K562 (cell line): ENCODE results near the gene NAP1L4. TPM values are rescaled to one million over a fixed set of nuclear protein-coding genes. Genes with fewer than 3 reads are reported as not detected.

ENCODE experiments used
- BHLHE40 ChIP-seq: IDR thresholded peaks from 2 replicates; pipeline ENCODE4 v1.6.1; 2011; ENCODE audit warnings: low read length, improper control_type of control experiment
- CHD1 ChIP-seq: fragments of 200-600 bp; sonication (generic); IDR thresholded peaks from one replicate; pipeline ENCODE4 v1.6.1; 2012; ENCODE audit warnings: mild to moderate bottlenecking, moderate library complexity, low read length, inconsistent platforms
- ETV5 ChIP-seq: sonication (generic); formaldehyde crosslinking; IDR thresholded peaks from 2 replicates; pipeline ENCODE4 v1.4.0; 2020; ENCODE audit warnings: low read depth, mild to moderate bottlenecking, missing genetic modification reagents
- IFI16 ChIP-seq: fragments of 250-450 bp; sonication (Bioruptor Pico); IDR thresholded peaks from 2 replicates; pipeline ENCODE4 v2.1.2; 2022; ENCODE audit warnings: mild to moderate bottlenecking, inconsistent platforms
- JUN ChIP-seq, 2 experiments: sonication (generic) in 1 of 2; formaldehyde crosslinking in 1 of 2; IDR thresholded peaks; 2 replicates each; pipeline versions ENCODE4 v1.6.1 to v1.8.0; 2012 to 2022; ENCODE audit warnings: borderline replicate concordance in 2 of 2, mild to moderate bottlenecking in 2 of 2, improper control_type of control experiment in 1 of 2, low read depth in 1 of 2, low read length in 1 of 2, missing genetic modification reagents in 1 of 2
- L3MBTL2 ChIP-seq: fragments of 450-650 bp; IDR thresholded peaks from 2 replicates; pipeline ENCODE4 v1.6.1; 2016; ENCODE audit warnings: mild to moderate bottlenecking, moderate library complexity
- MAX ChIP-seq: sonication (generic); formaldehyde crosslinking; IDR thresholded peaks from 2 replicates; pipeline ENCODE4 v1.9.0; 2022; ENCODE audit warnings: mild to moderate bottlenecking, missing genetic modification reagents
- MYNN ChIP-seq, 2 experiments: sonication (generic); formaldehyde crosslinking in 1 of 2; IDR thresholded peaks; 2 replicates each; pipeline versions ENCODE4 v1.5.0 to v1.6.1; 2016 to 2020; ENCODE audit warnings: antibody characterized with exemption in 1 of 2, missing genetic modification reagents in 1 of 2
- PKNOX1 ChIP-seq: fragments of 450-650 bp; IDR thresholded peaks from 2 replicates; pipeline ENCODE4 v1.6.1; 2016
- RFX7 ChIP-seq: fragments of 250-450 bp; sonication (Bioruptor Pico); IDR thresholded peaks from 2 replicates; pipeline ENCODE4 v1.5.1; 2021; ENCODE audit warnings: mild to moderate bottlenecking
- SMAD1 ChIP-seq: fragments of 150-350 bp; IDR thresholded peaks from 2 replicates; pipeline ENCODE4 v1.6.1; 2014; ENCODE audit warnings: low read length, low read depth; ENCODE audit not compliant: partially characterized antibody
- SRSF1 ChIP-seq: fragments of 200-400 bp; formaldehyde crosslinking; IDR thresholded peaks from 2 replicates; pipeline ENCODE4 v1.6.1; 2017; ENCODE audit warnings: mild to moderate bottlenecking, low read depth, low read length, moderate library complexity
- STAG1 ChIP-seq: sonication (generic); formaldehyde crosslinking; IDR thresholded peaks from 2 replicates; pipeline ENCODE4 v1.5.0; 2020; ENCODE audit warnings: missing genetic modification reagents, borderline replicate concordance
- TRIM24 ChIP-seq, 2 experiments: fragments of 450-650 bp; IDR thresholded peaks; 2 replicates each; pipeline ENCODE4 v1.6.1; 2016
- ZBTB12 ChIP-seq: fragments of 250-450 bp; sonication (Bioruptor Pico); IDR thresholded peaks from 2 replicates; pipeline ENCODE4 v1.4.0; 2020
- ZNF609 ChIP-seq: sonication (generic); formaldehyde crosslinking; IDR thresholded peaks from 2 replicates; pipeline ENCODE4 v1.8.1; 2023; ENCODE audit warnings: missing genetic modification reagents, mild to moderate bottlenecking, borderline replicate concordance
- ZNF79 ChIP-seq: fragments of 250-450 bp; sonication (Bioruptor Pico); IDR thresholded peaks from 2 replicates; pipeline ENCODE4 v1.4.0; 2020; ENCODE audit warnings: low read depth, mild to moderate bottlenecking, moderate library complexity
- ZNF830 ChIP-seq: fragments of 250-450 bp; sonication (Bioruptor Pico); IDR thresholded peaks from 2 replicates; pipeline ENCODE4 v1.5.0; 2021; ENCODE audit warnings: mild to moderate bottlenecking
- polyA plus RNA-seq, 8 experiments: library from polyadenylated mRNA; depleted of rRNA in 4 of 8; stranded (reverse) in 5 of 8; unstranded in 3 of 8; fragments of >200 nt; fragmentation: Nextera tagmentation in 2 of 8; fragmentation: Illumina TruSeq in 1 of 8; extraction: Ambion mirVana in 2 of 8; extraction: Trizol in 1 of 8; gene quantifications; 2 replicates each; pipeline versions ENCODE4 v1.2.1 to v1.2.3, GENCODE V29; 2011 to 2014; ENCODE audit warnings: inconsistent platforms in 1 of 8, missing spikeins in 1 of 8
- total RNA-seq, 7 experiments: library from RNA; depleted of rRNA in 6 of 7; stranded (reverse); fragments of >200 nt in 6 of 7; fragmentation: Illumina TruSeq in 2 of 7; extraction: Trizol in 2 of 7; gene quantifications; 2 replicates each; pipeline versions ENCODE4 v1.2.1 to v1.2.3, GENCODE V29; 2011 to 2021; ENCODE audit warnings: low replicate concordance in 1 of 7
- TF ChIP-seq, protein P1 (sequence below): sonication (generic); formaldehyde crosslinking; IDR thresholded peaks from 2 replicates; pipeline ENCODE4 v1.8.0; 2022; ENCODE audit warnings: mild to moderate bottlenecking, missing genetic modification reagents

The NAP1L4 gene
- total and polyA plus RNA-seq, 9 of the 15 experiments (the other 6 are each of a cell fraction or from before 2014, with no cell fraction given), result 34.1 to 237 (median 179) TPM

- TF ChIP-seq ZBTB12 (CRISPR knock-in tag) (peak; percentile 38; the same call in 1 of the 2 replicates), RFX7 (CRISPR knock-in tag) (no peak), ETV5 (peak; percentile 85), ZNF830 (CRISPR knock-in tag) (no peak), STAG1 (CRISPR knock-in tag) (no peak), BHLHE40 (peak; percentile 96), ZNF79 (peak; percentile 36; the same call in 1 of the 2 replicates), PKNOX1 (no peak), MYNN (IDR thresholded peaks at IDR 0.05) (0 out of 2 replicates have a peak, but pooled peaks have one; percentile 17), MYNN (CRISPR knock-in tag; IDR thresholded peaks at IDR 0.05) (no peak), SMAD1 (no peak), IFI16 (no peak), TRIM24 (IDR thresholded peaks at IDR 0.05) (peak; percentile 39 to 41; a peak in 1 of 4 replicates), JUN (IDR thresholded peaks at IDR 0.05; ENCODE audit: borderline replicate concordance, low read depth, low read length) (peak; percentile 86; the same call in 1 of the 2 replicates), JUN (CRISPR knock-in tag; IDR thresholded peaks at IDR 0.05; ENCODE audit: borderline replicate concordance) (no peak), CHD1 (no peak), SRSF1 (no peak), ZNF609 (CRISPR knock-in tag) (peak; percentile 59; the same call in 1 of the 2 replicates), MAX (CRISPR knock-in tag) (peak; percentile 96), L3MBTL2 (peak; percentile 98)
- TF ChIP-seq, protein P1, sequence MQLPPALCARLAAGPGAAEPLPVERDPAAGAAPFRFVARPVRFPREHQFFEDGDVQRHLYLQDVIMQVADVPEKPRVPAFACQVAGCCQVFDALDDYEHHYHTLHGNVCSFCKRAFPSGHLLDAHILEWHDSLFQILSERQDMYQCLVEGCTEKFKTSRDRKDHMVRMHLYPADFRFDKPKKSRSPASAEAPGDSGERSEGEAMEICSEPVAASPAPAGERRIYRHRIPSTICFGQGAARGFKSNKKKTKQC, result peak; percentile 89; the same call in 1 of the 2 replicates
Observed at GRCh38 chr11:2898366-2899079, 93.6 kb downstream of the NAP1L4 start (continued).
